H1 (cell line): ENCODE measurements around the gene ABHD2. TPM values are rescaled to one million over a fixed set of nuclear protein-coding genes. Genes with fewer than 3 reads are reported as not detected.

Source experiments
- EGR1 ChIP-seq: IDR thresholded peaks from 2 replicates; pipeline ENCODE4 v1.6.1; 2011; ENCODE audit warnings: low read depth, low read length, borderline replicate concordance
- POLR2A ChIP-seq, 2 experiments: IDR thresholded peaks; 1 replicate in 1 of 2; 2 replicates in 1 of 2; pipeline ENCODE4 v1.6.1; 2011; ENCODE audit warnings: low read depth in 2 of 2, low read length in 2 of 2, mild to moderate bottlenecking in 2 of 2; ENCODE audit errors: control extremely low read depth in 1 of 2
- SIN3A ChIP-seq, 2 experiments: IDR thresholded peaks in 1 of 2; conservative IDR thresholded peaks in 1 of 2; 2 replicates each; pipeline ENCODE4 v1.6.1; 2011 to 2012; ENCODE audit warnings: low read length in 2 of 2, improper control_type of control experiment in 1 of 2, low read depth in 1 of 2, mild to moderate bottlenecking in 1 of 2
- TCF12 ChIP-seq: IDR thresholded peaks from 2 replicates; pipeline ENCODE4 v1.6.1; 2011; ENCODE audit warnings: low read depth, mild to moderate bottlenecking, low read length
- polyA plus RNA-seq, 7 experiments: library from polyadenylated mRNA; depleted of rRNA in 3 of 7; stranded (reverse) in 5 of 7; unstranded in 2 of 7; fragments of >200 nt in 5 of 7; fragments of 200-250 nt in 2 of 7; gene quantifications; 1 replicate in 5 of 7; 2 replicates in 1 of 7; 4 replicates in 1 of 7; pipeline versions ENCODE4 v1.2.1 to v1.2.3, GENCODE V29; 2011 to 2013; ENCODE audit warnings: missing spikeins in 2 of 7, mixed read lengths in 2 of 7
- total RNA-seq: library from RNA; stranded (reverse); fragmentation: NEBNext Ultra II Directional; extraction: Animal tissue kit (Norgen Biotek cat#: 25700); gene quantifications from 2 replicates; pipeline ENCODE4 v1.2.1, GENCODE V29; 2021
- TF ChIP-seq, protein P1 (sequence below): IDR thresholded peaks from 2 replicates; pipeline ENCODE4 v1.6.1; 2012; ENCODE audit warnings: inconsistent platforms

Gene ABHD2
- total and polyA plus RNA-seq, 2 of the 8 experiments (the other 6 are each of a cell fraction or from before 2014, with no cell fraction given), result 9.1 to 23.7 TPM

DNA sequence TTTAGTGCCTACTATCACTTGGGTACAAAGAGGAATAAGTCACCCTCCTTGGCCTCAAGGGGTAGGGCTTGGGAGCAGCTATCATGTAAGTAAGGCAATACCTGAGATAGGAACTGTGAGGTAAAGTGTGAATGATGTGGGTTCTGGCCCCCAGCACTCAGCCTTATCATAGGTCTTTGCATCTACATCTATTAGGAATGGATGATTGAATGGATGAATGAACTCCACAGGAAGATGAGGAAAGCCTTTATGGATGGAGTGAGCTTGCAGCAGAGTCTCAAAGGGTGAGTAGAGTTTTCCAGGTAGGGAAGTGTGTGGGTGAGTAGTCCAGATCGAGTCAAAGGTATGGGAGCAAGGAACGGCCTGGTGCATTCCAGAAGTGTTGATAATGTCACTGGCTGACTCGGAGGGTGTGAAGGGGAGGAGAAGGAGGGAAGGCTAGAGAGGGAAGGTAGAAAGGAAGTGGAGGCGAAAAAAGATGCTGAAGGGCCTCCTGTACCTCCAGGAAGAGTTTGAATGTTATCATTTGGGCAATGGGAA is 13.1 kb upstream of the ABHD2 start (continued):
- TF ChIP-seq, protein P1, sequence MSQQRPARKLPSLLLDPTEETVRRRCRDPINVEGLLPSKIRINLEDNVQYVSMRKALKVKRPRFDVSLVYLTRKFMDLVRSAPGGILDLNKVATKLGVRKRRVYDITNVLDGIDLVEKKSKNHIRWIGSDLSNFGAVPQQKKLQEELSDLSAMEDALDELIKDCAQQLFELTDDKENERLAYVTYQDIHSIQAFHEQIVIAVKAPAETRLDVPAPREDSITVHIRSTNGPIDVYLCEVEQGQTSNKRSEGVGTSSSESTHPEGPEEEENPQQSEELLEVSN, result no peak
- TF ChIP-seq SIN3A (conservative IDR thresholded peaks at IDR 0.05 in 1 of 2, IDR thresholded peaks at IDR 0.05 in 1 of 2; ENCODE audit: low read depth in 1 of 2, low read length in 2 of 2), result no peak
- no peak for TF ChIP-seq TCF12
- TF ChIP-seq POLR2A (IDR thresholded peaks at IDR 0.05; ENCODE audit: control extremely low read depth in 1 of 2, low read depth in 2 of 2, low read length in 2 of 2), result no peak
- no peak for TF ChIP-seq EGR1
